ENCODE measurements around the gene LDLRAD4.

LDLRAD4 gene

DNA sequence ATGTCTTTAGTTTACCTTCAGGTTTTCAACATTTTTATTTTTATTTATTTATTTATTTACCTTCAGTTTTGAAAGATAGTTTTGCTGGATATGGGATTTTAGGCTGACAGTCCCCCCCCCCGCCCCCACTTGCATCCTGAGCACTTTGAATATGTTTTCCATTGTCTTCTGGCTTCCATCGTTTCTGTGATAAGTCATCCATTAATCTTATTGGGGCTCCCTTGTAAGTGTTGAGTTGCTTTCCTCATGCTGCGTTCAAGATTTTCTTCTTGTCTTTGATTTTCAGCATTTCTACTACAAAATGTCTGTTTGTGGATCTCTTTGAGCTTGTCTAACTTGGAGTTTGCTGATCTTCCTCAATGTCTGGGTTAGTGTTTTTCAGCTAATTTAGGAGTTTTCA is 19.4 kb upstream of the LDLRAD4 start:
- no peak for TF ChIP-seq CTCF (IDR thresholded peaks at IDR 0.05; ENCODE audit: low read depth, low read length)
- DNase-seq (ENCODE audit: extremely low read depth, low read depth), result no peak

DNA sequence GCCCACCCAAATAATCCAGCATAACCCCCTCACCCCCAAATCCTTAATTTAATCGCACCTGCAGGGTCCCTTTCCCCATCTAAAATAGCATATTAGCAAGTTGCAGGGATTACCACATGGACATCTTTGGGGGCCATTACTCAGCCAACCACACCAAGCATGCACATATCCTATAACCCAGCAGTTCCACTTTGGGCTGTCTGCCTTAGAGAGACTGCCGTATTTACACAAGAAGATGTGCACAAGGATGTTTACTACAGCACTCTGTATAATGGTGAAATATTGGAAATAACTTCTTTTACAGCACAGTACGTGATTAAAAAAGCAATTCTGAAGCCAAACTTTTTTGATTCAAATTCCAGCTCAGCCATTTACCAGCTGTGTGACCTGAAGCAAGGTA is 17.3 kb upstream of the LDLRAD4 start:
- no peak for TF ChIP-seq CTCF (IDR thresholded peaks at IDR 0.05; ENCODE audit: low read depth, low read length)
- no peak for DNase-seq (ENCODE audit: extremely low read depth, low read depth)

DNA sequence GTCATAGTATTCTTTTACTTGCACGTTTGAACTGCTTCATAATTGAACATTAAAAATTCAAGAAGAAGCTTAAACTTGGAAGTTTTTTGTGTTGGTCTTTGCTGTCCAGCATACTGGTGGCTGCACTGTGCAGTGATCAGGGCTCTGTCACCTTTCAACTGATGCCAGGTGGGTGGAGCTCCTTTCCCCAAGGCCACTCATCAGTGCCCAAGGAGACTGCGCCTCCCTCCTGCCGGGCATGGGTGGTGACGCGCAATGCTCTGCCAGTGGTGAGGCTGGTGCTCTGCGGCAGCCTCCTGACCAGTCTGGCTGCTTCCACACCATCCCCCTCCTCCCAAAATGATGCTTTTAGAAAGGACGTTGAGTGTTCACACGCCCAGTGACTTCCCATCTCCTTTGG is 16.0 kb upstream of the LDLRAD4 start:
- no peak for DNase-seq (ENCODE audit: extremely low read depth, low read depth)
- TF ChIP-seq CTCF (IDR thresholded peaks at IDR 0.05; ENCODE audit: low read depth, low read length), result no peak

DNA sequence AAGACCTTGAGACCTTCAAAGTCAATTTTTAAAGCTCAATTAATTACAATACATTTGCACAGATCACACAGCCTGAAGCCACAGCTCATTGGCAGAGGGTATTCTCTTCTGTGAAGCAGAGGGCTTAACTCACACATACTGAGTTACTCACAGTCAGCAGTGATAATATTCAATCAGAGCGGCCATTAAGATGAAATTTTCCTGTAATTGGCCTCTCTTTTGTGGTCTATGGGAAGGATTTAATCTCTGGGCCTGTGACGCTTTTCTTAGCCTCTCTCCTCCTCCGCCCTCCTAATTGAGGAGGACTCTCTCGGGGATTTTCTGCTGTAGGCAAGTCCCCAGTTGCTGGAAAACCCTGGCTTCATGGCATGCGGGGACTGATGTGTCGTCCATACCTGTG is 12.3 kb upstream of the LDLRAD4 start:
- DNase-seq (ENCODE audit: extremely low read depth, low read depth), result no peak

GRCh38 chr18:13207294-13207693 is 11.3 kb upstream of the LDLRAD4 start:
- no peak for DNase-seq (ENCODE audit: extremely low read depth, low read depth)
- no peak for TF ChIP-seq CTCF (IDR thresholded peaks at IDR 0.05; ENCODE audit: low read depth, low read length)

More for the DNA sequence above, 12.3 kb upstream of the LDLRAD4 start:
- TF ChIP-seq CTCF (IDR thresholded peaks at IDR 0.05; ENCODE audit: low read depth, low read length), result no peak

GRCh38 chr18:13211534-13211933 is 7.0 kb upstream of the LDLRAD4 start:
- no peak for DNase-seq (ENCODE audit: extremely low read depth, low read depth)
- no peak for TF ChIP-seq CTCF (IDR thresholded peaks at IDR 0.05; ENCODE audit: low read depth, low read length)

DNA sequence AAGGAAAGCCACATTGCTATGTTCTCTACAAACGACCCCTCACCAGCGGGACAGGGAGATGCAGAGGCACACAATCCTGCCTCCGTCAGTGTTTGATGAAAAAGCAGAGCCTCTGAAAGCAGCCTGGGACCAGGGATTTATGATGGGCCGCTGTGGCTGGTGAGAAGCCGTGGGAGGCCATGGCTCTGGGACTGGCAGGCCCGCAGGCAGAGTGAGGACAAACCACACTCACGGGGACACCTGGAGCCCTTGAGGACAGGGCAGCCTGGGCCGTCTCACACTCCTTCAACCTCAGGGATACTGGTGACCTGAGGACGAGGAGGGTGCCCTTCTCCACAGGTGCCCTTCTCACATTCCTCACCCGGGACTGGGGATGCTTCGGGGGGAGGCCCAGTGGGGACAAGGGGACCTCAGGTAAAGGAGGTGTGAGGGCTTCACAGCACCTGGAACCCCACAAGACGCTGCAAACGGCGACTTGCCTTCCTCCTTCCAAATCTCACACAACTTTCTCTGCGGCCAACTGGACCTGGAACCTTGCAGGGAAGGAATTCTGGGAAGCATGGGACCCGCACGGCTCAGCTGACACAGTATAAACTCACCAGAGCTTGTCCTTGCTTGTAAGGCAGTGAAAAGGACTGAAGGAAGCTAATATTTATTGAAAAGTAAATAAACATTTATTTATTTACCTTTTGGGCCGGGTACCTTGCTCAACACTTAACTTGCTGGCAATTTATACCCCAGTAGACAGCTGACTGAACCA is 5.3 kb upstream of the LDLRAD4 start:
- DNase-seq (ENCODE audit: extremely low read depth, low read depth), result no peak
- TF ChIP-seq CTCF (IDR thresholded peaks at IDR 0.05; ENCODE audit: low read depth, low read length), result no peak
